GM21723 (cell line): ENCODE measurements around the gene FLT3LG.
"Not testable (repeated sequence)": the region's sequence is repeated elsewhere in the genome, so short reads cannot be mapped to it uniquely, and the experiment has no call there.

Experiments used
- ATAC-seq: cut with Tn5 transposase; IDR thresholded peaks from one replicate; pipeline ENCODE4 v1.9.1; 2021; ENCODE audit warnings: mild to moderate bottlenecking, moderate library complexity; ENCODE audit not compliant: unreplicated experiment

FLT3LG gene

DNA sequence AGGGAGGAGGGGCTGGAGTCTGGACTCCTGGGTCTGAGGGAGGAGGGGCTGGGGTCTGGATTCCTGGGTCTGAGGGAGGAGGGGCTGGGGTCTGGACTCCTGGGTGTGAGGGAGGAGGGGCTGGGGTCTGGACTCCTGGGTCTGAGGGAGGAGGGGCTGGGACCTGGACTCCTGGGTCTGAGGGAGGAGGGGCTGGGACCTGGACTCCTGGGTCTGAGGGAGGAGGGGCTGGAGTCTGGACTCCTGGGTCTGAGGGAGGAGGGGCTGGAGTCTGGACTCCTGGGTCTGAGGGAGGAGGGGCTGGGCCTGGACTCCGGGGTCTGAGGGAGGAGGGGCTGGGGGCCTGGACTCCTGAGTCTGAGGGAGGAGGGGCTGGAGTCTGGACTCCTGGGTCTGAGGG is 12.9 kb upstream of the FLT3LG start:
- not testable (repeated sequence) for ATAC-seq

DNA sequence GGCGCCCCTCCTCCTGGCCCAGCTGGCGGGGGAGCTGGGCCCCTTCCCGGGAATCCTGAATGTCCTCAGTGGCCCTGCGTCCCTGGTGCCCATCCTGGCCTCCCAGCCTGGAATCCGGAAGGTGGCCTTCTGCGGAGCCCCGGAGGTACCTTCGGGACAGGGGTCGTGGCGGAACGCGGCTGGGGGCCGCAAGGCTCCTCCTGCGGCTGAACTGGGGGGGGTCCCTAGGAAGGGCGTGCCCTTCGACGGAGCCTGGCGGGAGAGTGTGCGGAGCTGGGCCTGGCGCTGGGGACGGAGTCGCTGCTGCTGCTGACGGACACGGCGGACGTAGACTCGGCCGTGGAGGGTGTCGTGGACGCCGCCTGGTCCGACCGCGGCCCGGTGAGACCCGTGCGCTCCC is 12.4 kb upstream of the FLT3LG start:
- ATAC-seq = no peak

- ATAC-seq = no peak
Observed at GRCh38 chr19:49462492-49462891, 11.5 kb upstream of the FLT3LG start.

DNA sequence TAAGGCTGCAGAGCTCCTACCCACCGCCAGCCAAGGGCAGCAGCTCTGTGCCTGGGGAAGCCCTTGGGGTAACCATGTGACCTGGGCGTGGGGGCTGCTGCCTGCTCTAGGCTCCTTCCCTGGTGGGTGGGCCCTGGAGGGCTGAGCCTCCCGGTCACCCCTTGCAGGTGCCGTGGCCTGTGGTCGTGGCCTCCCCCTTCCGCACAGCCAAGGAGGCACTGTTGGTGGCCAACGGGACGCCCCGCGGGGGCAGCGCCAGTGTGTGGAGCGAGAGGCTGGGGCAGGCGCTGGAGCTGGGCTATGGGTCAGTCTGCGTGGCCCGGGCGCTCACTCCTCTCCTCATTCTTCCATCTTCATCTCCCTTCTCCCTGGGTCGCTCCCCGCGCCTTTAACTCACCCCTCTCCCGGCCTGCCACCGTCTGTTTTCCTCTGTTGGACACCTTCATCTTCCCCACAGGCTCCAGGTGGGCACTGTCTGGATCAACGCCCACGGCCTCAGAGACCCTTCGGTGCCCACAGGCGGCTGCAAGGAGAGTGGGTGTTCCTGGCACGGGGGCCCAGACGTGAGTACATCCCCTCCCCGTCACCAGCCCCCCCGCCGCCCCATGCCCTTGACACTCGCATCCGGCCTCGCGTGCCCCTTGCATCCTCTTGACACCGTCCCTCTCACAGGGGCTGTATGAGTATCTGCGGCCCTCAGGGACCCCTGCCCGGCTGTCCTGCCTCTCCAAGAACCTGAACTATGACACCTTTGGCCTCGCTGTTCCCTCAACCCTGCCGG is 9.9 kb upstream of the FLT3LG start:
- ATAC-seq = no peak

DNA sequence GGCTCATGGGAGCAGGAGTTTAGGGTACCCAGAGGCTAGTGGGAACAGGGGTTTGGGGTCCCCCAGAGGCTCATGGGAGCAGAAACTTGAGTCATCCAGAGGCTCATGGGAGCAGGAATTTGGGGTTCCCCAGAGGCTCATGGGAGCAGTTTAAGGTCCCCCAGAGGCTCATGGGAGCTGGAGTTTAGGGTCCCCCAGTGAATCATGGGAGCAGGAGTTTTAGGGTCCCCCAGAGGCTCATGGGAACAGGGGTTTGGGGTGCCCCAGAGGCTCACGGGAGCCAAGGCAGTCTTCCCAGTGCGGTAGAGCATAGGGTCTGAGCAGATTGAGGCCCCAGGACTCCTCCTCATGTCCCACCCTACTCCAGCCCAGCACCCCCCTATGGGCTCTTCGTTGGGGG is 8.6 kb upstream of the FLT3LG start:
- no peak for ATAC-seq

DNA sequence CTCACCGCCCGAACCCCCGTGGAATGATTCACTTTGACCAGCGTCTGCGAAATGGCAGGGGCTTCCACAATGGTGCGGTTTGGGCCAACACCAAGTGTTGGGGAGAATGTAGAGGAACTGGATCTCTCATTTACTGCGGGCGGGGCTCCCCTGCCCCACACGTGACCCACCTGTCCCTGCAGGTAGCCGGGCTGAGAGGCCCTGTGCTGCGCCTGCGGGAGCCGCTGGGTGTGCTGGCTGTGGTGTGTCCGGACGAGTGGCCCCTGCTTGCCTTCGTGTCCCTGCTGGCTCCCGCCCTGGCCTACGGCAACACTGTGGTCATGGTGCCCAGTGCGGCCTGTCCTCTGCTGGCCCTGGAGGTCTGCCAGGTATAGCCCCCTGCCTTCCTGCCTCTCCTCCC is 5.8 kb upstream of the FLT3LG start:
- ATAC-seq = no peak

GRCh38 chr19:49468746-49469447 is 5.1 kb upstream of the FLT3LG start:
- ATAC-seq = peak; percentile 67

- peak; percentile 60 for ATAC-seq
Observed at GRCh38 chr19:49469828-49470614, 4.0 kb upstream of the FLT3LG start.

DNA sequence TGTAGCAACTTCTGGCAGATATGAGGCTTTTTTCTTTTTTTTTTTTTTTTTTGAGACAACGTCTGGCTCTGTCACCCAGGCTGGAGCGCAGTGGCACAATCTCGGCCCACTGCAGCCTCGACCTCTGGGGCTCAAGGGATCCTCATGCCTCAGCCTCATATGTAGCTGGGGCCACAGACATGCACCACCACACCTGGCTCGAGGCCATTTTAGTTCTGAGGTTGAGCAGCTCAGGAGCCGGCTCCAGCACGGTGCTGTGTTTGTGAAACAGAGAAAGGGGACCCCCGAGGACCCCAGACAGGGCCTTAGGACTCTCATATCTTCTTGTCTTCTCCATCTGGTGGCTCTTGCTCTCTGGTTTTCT is 3.4 kb upstream of the FLT3LG start:
- no peak for ATAC-seq

DNA sequence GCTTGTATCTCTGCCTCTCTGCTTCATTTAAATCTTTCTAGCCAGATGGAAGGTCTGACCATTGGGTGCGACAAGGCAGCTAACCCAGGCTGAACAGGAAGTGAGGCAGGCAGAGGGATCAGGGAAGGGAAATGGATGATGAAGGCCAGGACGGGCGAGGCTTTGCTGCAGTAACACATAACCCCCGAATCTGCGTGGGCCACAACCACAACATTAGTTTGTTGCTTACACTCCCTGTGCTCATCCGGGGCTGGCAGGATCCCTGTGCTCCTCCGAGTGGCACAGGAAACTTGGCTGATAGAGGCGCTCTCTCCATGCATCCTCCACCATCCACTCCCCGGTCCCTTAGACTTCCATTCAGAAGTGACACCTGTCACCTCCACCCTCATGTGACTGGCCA is 1.1 kb upstream of the FLT3LG start:
- no peak for ATAC-seq

DNA sequence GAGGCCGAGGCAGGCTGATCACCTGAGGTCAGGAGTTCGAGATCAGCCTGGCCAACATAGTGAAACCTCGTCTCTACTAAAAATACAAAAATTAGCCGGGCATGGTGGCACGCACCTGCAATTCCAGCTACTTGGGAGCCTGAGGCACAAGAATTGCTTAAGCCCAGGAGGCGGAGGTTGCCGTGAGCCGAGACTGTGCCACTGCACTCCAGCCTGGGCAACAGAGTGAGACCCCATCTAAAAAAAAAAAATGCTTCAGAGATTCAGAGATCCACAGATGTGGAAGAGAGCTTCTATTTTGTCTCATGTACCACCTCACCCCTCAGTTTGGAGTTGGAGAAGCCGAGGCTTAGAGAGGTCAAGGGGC is 531 bp upstream of the FLT3LG start:
- not testable (repeated sequence) for ATAC-seq

DNA sequence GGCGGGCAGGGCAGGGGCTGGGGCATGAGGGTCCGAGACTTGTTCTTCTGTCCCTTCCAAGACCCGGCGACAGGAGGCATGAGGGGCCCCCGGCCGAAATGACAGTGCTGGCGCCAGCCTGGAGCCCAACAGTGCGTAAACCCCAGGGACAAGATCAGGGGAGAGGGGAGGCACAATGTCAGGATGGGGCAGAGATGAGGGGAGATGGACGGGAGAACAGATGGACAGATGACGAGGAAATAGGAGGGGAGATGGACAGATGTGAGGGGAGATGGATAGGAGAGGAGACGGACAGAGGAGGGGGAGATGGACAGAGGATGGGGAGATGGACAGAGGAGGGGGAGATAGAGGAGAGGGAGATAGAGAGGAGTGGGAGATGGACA is 518 bp downstream of the FLT3LG start:
- no peak for ATAC-seq

- ATAC-seq = no peak
Observed at GRCh38 chr19:49475191-49475917, 1.3 kb downstream of the FLT3LG start.

GRCh38 chr19:49475995-49476880 is 2.2 kb downstream of the FLT3LG start:
- no peak for ATAC-seq

GRCh38 chr19:49479975-49480628 is 6.1 kb downstream of the FLT3LG start:
- no peak for ATAC-seq

- ATAC-seq = no peak
Observed at GRCh38 chr19:49481020-49481683, 7.1 kb downstream of the FLT3LG start.

GRCh38 chr19:49486232-49486631 is 12.2 kb downstream of the FLT3LG start:
- ATAC-seq = no peak

DNA sequence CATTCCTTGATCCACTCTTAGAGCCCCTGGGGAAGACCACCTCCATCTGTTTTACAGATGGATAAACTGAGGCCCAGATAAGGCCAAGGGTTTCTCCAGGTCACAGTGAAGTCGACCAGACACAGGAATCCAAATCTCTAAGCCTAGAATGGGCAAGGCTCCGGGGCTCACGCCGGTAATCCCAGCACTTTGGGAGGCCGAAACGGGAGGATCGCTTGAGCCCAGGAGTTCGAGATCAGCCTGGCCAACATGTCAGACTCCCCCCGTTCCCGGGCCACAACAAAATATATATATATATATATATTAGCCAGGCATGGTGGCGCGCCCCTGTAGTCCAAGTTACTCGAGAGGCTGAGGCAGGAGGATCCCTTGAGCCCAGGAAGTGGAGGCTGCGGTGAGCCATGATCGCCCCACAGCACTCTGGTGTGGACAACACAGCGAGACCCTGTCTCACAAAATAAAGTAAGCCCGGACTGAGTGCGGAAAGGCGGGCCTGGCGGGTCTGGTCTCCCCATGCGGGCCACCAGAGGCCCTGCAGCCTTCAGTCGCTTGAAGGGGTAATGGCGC is 12.8 kb downstream of the FLT3LG start:
- ATAC-seq = no peak
